GM12878 (cell line): ENCODE data around the gene OR2T27.

Experiments
- BHLHE40 ChIP-seq, 2 experiments: fragments of 450-650 bp in 1 of 2; IDR thresholded peaks; 2 replicates each; pipeline ENCODE4 v1.6.1; 2011 to 2017; ENCODE audit warnings: low read depth in 2 of 2, borderline replicate concordance in 1 of 2, improper control_type of control experiment in 1 of 2, low read length in 1 of 2, mild to moderate bottlenecking in 1 of 2
- BRCA1 ChIP-seq: IDR thresholded peaks from 2 replicates; pipeline ENCODE4 v1.6.1; 2011; ENCODE audit warnings: low read depth, low read length, improper control_type of control experiment
- CTCF ChIP-seq, 3 experiments: IDR thresholded peaks in 2 of 3; conservative IDR thresholded peaks in 1 of 3; 2 replicates each; pipeline ENCODE4 v1.5.1; 2011; ENCODE audit warnings: low read depth in 3 of 3, low read length in 3 of 3, mild to moderate bottlenecking in 3 of 3, control low read depth in 2 of 3, moderate library complexity in 2 of 3, inconsistent platforms in 1 of 3, mixed read lengths in 1 of 3; ENCODE audit not compliant: control insufficient read depth in 2 of 3, insufficient read depth in 1 of 3; ENCODE audit errors: extremely low read depth in 1 of 3
- CUX1 ChIP-seq: IDR thresholded peaks from 2 replicates; pipeline ENCODE4 v1.6.1; 2012; ENCODE audit warnings: improper control_type of control experiment, low read depth, low read length; ENCODE audit not compliant: insufficient replicate concordance
- EGR1 ChIP-seq, 2 experiments: IDR thresholded peaks; 1 replicate in 1 of 2; 2 replicates in 1 of 2; pipeline ENCODE4 v1.6.1; 2011 to 2012; ENCODE audit warnings: low read depth in 2 of 2, low read length in 2 of 2, borderline replicate concordance in 1 of 2, mild to moderate bottlenecking in 1 of 2, moderate library complexity in 1 of 2
- EZH2 ChIP-seq: IDR thresholded peaks from 2 replicates; pipeline ENCODE4 v1.6.1; 2012; ENCODE audit warnings: low read depth, mild to moderate bottlenecking, control low read depth, inconsistent platforms, low read length, borderline replicate concordance; ENCODE audit not compliant: control insufficient read depth
- GABPA ChIP-seq: IDR thresholded peaks from 2 replicates; pipeline ENCODE4 v1.6.1; 2014; ENCODE audit warnings: antibody characterized with exemption, low read depth, mild to moderate bottlenecking, inconsistent platforms
- HDAC6 ChIP-seq: fragments of 200-600 bp; sonication (generic); IDR thresholded peaks from one replicate; pipeline ENCODE4 v1.8.0; 2017; ENCODE audit warnings: antibody characterized with exemption; ENCODE audit not compliant: unreplicated experiment
- MXI1 ChIP-seq: fragments of 150-350 bp; IDR thresholded peaks from 2 replicates; pipeline ENCODE4 v1.6.1; 2011; ENCODE audit warnings: low read depth, mild to moderate bottlenecking, inconsistent platforms, low read length, improper control_type of control experiment
- SMAD5 ChIP-seq: IDR thresholded peaks from 2 replicates; pipeline ENCODE4 v1.6.1; 2016; ENCODE audit warnings: antibody characterized with exemption, low read depth
- TF ChIP-seq, protein P1 (sequence below): IDR thresholded peaks from 2 replicates; pipeline ENCODE4 v1.6.1; 2011; ENCODE audit warnings: mild to moderate bottlenecking, low read depth, low read length, moderate library complexity; ENCODE audit not compliant: insufficient replicate concordance
- TF ChIP-seq, protein P2 (sequence below): fragments of 450-650 bp; IDR thresholded peaks from 2 replicates; pipeline ENCODE4 v1.6.1; 2017; ENCODE audit warnings: mild to moderate bottlenecking
- TF ChIP-seq, protein P3 (sequence below): fragments of 450-650 bp; IDR thresholded peaks from 2 replicates; pipeline ENCODE4 v1.6.1; 2014; ENCODE audit warnings: mild to moderate bottlenecking

DNA sequence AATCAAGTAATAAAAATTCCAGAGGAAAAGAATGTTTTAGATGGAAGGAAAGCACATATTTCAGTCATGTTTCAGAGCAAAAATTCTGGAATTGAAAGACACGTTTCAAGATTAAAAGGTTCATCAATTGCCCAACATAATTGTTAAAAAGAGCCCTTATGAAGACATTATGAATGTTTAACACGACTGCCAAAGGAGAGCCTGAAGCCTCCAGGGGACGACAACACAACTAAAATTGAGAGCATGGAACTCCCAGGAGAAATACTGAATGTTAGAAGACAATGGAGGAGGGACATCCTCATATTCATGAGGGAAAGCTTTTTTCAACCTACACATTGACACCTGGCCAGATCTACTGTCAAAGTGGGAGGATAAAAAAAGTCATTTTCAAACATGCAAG lies 36.5 kb downstream of the OR2T27 start:
- TF ChIP-seq EGR1 (IDR thresholded peaks at IDR 0.05; ENCODE audit: borderline replicate concordance in 1 of 2, low read depth in 2 of 2, low read length in 2 of 2) (no peak), HDAC6 (no peak), CTCF (IDR thresholded peaks at IDR 0.05 in 2 of 3, conservative IDR thresholded peaks at IDR 0.05 in 1 of 3; ENCODE audit: control insufficient read depth in 2 of 3, extremely low read depth in 1 of 3, insufficient read depth in 1 of 3, low read depth in 3 of 3, low read length in 3 of 3) (no peak), BHLHE40 (IDR thresholded peaks at IDR 0.05; ENCODE audit: borderline replicate concordance in 1 of 2, low read depth in 2 of 2, low read length in 1 of 2) (no peak), CUX1 (no peak), SMAD5 (no peak), MXI1 (no peak), GABPA (no peak), EZH2 (no peak), BRCA1 (no peak)
- TF ChIP-seq, protein P1, sequence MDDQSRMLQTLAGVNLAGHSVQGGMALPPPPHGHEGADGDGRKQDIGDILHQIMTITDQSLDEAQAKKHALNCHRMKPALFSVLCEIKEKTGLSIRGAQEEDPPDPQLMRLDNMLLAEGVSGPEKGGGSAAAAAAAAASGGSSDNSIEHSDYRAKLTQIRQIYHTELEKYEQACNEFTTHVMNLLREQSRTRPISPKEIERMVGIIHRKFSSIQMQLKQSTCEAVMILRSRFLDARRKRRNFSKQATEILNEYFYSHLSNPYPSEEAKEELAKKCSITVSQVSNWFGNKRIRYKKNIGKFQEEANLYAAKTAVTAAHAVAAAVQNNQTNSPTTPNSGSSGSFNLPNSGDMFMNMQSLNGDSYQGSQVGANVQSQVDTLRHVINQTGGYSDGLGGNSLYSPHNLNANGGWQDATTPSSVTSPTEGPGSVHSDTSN, result no peak
- TF ChIP-seq, protein P2, sequence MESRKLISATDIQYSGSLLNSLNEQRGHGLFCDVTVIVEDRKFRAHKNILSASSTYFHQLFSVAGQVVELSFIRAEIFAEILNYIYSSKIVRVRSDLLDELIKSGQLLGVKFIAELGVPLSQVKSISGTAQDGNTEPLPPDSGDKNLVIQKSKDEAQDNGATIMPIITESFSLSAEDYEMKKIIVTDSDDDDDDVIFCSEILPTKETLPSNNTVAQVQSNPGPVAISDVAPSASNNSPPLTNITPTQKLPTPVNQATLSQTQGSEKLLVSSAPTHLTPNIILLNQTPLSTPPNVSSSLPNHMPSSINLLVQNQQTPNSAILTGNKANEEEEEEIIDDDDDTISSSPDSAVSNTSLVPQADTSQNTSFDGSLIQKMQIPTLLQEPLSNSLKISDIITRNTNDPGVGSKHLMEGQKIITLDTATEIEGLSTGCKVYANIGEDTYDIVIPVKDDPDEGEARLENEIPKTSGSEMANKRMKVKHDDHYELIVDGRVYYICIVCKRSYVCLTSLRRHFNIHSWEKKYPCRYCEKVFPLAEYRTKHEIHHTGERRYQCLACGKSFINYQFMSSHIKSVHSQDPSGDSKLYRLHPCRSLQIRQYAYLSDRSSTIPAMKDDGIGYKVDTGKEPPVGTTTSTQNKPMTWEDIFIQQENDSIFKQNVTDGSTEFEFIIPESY, result no peak
- TF ChIP-seq, protein P3, sequence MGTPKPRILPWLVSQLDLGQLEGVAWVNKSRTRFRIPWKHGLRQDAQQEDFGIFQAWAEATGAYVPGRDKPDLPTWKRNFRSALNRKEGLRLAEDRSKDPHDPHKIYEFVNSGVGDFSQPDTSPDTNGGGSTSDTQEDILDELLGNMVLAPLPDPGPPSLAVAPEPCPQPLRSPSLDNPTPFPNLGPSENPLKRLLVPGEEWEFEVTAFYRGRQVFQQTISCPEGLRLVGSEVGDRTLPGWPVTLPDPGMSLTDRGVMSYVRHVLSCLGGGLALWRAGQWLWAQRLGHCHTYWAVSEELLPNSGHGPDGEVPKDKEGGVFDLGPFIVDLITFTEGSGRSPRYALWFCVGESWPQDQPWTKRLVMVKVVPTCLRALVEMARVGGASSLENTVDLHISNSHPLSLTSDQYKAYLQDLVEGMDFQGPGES, result no peak
